HS-27A (cell line): ENCODE results near the gene ZFPL1.

ENCODE experiments used
- DNase-seq: peaks from one replicate; pipeline ENCODE4 v3.0.0-alpha.2; 2012; ENCODE audit warnings: low read depth, missing footprints

ZFPL1 gene

DNA sequence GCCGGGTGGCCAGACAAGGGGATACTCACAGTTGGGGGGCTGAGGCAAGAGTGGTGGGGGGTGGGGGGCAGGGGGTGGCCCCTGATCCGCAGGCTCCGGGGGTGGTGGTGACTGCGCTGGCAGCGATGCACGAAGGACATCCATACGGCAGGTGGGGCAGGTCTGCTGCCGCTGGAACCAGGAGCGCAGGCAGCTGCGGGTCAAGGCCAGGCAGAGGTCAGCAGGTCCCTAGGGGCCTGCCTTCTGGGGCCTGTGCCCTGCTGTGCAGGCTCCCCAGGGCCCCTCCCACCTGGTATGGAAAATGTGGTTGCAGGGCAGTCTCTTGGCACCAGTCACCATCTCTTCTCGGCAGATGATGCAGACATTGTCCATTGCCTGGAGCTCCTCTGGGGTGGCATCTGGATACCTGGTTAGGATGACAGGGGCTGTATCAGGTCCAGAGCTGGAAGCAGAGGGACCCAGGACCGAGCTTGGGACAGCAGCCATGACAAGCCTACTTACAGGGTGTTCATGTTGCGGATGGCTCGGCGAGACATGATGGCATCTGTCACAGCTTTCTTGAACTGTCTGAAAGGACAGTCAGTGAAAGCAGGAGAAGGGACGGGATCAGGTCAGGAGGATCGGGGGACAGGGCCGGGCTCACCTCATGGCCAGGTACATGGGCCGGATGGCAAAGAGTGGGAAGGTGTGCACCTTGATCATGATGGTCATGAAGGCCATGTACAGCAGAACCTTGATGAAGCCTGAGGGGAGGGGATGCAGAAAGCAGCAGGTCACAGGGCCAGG is 46.8 kb downstream of the ZFPL1 start:
- DNase-seq, result no peak

DNA sequence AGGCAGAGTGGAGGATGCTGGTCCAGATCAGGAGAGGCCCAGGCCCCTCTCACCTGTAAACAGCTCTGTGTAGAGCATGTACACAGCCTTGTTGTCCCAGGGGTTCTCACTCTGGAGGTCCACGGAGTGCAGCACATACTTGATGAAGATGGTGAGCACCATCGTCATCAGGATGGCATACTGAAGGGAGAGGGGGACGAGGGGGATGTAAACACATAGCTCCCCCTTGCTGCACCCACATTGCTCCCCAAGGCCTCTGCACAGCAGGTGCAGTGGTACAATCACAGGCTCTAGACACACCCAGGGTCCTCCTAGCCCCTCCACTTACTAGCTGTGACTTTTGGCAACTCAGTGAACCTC is 47.4 kb downstream of the ZFPL1 start:
- no peak for DNase-seq

DNA sequence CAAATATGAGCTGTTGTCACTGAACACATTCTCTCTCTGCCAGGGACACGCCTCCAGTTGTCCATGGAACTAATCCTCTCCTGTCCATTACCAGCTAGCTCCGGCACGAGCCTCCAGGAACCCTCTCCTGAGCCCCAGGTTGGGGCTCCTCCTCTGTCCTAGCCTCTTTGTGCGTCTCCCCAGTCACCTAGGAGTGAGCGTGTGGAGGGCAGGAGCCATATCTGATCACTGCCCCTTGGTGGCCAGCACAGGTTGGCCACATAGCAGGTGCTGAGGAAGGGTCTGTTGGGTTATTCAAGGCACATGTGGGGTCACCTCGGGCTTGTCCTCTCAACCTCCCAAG is 47.8 kb downstream of the ZFPL1 start:
- DNase-seq, result no peak

DNA sequence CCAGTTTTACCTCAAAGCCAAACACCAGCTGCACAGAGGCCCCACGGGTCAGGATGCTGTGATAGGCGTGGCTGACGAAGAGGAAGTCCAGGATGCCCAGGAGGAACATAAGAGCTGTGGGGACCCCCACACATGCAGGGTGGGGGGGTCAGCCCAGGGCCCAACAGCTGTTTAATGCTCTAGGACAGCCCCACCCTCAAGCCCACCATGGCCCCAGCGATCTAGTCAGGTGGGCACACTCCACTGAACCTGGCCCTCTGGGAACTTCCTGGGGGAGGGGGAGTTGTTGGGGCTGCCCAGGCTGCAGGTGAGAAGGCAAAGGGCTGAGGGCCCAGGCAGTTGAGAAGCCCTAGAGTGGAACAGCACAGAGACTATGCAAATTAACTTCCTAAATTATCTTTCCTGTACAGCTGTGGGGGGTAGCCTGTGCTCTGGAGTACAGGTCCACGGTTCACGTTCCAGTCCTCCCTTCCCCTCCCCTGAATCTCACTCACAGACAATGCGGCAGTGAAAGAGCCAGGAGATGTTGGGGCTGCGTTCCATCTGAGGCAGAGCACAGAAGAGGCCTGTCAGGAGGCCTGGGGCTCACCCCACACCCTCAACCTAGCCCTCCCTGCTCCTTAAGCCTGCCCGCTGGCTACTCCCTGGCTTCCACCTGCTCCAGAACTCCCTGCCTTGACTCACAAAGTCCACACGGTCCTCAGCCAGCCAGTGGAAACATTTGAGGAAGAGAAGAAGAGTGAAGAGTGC is 48.4 kb downstream of the ZFPL1 start:
- no peak for DNase-seq

DNA sequence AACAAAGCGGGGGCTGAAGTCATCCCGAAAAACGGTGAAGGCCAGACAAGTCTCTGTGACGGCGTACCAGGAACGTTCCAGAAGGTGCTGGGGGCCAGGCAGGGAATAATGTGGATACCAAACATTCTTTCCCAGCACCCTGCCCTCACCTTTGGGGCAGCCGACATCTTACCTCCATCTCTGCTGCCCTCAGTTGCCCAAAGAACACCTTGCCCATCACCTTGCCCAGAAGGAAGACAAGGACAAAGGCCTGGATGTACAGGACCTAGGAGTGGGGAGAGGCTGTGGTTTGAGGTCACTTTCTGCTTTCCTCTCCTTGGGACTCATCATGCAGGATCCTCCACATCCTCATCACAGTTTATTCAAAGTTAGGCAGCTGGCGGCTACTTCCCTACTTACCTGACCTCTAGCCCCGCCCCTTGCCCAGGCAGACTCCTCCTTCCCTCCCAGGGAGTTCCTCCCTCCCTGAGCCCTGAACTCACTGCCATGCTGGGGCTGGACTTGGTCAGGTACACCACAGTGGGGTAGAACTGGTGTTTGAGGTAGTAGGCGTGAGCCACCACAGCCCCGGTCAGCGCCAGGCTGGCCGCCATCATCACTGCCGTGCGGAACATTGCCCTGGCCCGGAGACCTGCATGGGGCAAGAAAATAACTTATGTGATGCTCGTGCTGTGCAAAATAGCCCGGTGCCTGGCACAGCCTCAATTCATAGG is 49.1 kb downstream of the ZFPL1 start:
- DNase-seq, result no peak

DNA sequence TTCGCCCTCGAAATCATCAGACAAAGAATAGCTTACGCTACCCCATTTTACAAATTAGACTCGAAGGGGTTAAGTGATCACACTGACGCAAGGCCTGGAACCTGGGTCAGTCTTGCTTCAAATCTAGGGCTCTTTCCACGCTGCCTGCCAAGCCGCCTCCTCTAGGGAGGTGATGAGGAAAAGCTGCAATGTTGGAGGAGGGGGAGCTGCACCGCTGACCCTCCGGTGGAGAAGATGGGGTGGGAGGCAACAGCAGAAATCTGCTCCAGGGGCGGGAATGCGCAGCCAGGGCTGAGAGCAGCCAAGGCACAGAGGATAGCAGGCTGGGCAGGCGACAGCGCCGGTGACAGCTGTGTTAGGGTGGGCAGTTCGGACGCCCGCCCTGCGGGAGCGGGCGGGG is 49.7 kb downstream of the ZFPL1 start:
- DNase-seq, result no peak

DNA sequence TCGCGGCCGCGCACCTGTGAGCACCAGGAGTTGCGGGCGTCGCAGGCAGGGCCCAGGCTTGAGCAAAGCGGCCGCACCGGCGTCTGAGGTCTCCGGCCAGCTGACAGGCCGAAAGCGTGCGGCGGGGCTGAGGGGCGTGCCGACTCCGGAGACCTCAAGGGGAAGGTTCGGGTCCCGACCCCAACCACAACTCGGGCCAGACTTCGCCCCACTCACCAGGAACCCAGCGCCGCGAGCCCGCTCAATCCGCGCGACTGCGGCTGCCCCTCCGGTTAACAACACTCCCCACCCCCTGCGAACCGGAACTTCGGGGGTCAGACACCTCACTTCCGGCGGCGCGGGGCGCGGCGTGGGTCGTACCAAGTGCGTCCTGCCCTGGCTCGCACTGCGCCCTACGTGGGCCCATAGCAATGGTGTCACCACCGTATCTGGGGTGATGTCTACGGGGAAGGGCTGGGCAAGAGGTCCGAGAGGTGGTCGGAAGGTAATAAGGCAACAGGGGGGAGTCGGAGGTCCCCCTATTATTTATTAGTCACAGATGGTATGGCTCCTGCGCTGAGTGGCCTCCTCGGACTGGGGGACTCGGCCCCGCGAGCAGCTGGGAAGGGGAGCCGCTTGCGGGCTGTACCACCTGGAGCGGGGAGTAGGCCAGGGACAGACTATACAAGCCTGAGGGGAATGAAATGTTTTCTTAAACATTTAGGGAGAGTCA is 50.4 kb downstream of the ZFPL1 start, which contains the start of gene SYVN1:
TSS of gene SYVN1 (minus strand) at position 280 of the 712 bp plus-strand sequence. CDS start 918 bp downstream, outside the sequence.
- DNase-seq, result peak; percentile 86

DNA sequence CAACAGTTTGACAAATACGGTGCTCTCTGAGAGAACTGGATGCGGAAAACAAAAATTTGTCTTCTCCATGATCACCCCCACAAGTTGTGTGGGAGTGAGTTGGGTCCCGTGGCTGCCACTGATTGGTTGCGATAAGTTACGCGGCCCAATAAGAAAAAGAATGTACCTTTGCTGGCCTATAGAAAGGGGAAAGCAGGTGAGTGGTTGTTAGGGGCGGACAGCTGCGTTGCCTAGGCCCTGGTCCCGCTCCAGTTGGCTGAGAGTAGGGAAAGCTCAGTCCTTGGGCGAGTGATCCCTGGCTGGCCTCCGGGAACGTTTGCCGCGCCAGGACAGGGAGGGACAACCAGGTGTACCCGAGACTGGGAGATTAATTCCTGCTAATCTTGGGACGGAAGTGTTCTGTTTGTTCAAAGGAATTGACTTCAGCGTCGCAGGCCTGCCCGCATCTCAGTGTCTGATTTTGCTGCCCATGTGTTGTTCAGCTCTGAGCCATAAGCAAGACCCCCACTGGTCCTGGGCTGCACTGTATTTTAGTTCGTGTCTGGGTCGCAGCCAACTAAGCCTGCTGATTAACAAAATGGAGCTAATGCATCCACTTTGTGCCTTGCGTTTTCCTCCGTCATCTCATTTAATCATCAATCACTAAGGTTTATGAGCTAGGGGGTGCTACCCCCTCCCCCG is 51.1 kb downstream of the ZFPL1 start:
- peak; percentile 90 for DNase-seq

DNA sequence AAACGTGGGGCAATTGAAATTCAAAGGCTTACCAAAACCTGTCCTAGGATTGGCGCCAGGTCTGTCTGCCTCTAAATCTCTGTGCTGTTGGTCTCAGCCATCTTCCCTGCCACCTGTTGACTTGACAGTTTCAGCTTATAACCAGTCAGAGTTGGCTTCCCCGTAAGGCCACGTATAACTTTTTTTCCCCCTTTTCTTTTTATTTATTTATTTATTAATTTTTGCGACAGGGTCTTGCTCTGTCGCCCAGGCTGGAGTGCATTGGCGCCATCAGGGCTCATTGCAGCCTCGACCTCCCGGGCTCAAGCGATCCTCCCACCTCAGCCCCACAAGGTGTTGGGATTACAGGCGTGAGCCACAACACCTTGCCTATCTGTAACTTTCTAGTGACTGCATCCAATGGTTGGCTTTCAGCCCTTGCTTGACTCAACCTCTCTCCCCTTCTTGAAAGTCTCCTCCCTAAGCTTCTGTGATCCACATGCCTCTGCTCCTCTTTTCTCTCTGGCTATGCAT is 51.7 kb downstream of the ZFPL1 start:
- no peak for DNase-seq

DNA sequence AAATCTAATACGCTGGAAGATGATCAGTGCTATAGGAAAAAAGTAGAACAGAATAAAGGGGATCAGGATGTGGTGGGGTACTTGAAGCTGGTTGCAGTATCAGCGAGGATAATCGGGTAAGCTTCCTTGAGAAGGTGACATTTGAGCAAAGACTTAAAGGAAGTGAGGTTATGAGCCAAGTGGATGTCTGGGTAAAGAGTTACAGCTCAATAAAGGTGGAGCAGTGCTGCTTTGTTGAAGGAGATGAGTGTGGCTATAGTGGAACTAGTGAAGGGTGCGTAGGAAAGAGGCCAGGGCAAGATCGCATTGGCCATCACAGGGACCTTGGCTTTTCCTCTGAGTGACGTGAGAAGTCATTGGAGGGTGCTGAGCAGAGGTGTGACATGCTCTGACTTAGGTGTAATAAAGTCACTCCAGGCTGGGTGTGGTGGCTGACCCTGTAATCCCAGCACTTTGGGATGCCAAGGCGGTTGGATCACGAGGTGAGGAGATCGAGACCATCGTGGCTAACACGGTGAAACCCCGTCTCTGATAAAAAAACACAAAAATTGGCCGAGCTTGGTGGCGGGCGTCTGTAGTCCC is 52.6 kb downstream of the ZFPL1 start:
- no peak for DNase-seq
